IPS-18c (cell line): ENCODE measurements around the gene SH3PXD2B.

Experiments used
- H3K4me3 ChIP-seq: 2 replicates; pipeline ENCODE4 v1.7.0; 2013; ENCODE audit warnings: low read depth, mild to moderate bottlenecking, low read length, moderate library complexity; ENCODE audit not compliant: insufficient read depth
- H3K9me3 ChIP-seq: one replicate; pipeline ENCODE4 v1.6.1; 2013; ENCODE audit warnings: mild to moderate bottlenecking, low read length, moderate library complexity; ENCODE audit not compliant: control insufficient read depth, insufficient read depth

SH3PXD2B gene

GRCh38 chr5:172469697-172470096, 15.4 kb upstream of the SH3PXD2B start:
- Histone ChIP-seq H3K9me3 (no peaks in the 10 kb centered on the region), H3K4me3 (no peak overlapping the region)

- Histone ChIP-seq H3K4me3 (no peak overlapping the region), H3K9me3 (no peaks in the 10 kb centered on the region)
Measured at GRCh38 chr5:172466062-172466461, 11.7 kb upstream of the SH3PXD2B start.

- H3K4me3 ChIP-seq, result no peak overlapping the region
- H3K9me3 ChIP-seq, result no peaks in the 10 kb centered on the region
Measured at GRCh38 chr5:172463031-172463430, 8.7 kb upstream of the SH3PXD2B start.

- Histone ChIP-seq H3K9me3 (no peaks in the 10 kb centered on the region), H3K4me3 (no peak overlapping the region)
Measured at GRCh38 chr5:172459783-172460165, 5.4 kb upstream of the SH3PXD2B start.

GRCh38 chr5:172458976-172459782, 4.9 kb upstream of the SH3PXD2B start:
- H3K9me3 ChIP-seq, result no peaks in the 10 kb centered on the region

GRCh38 chr5:172456076-172456722, 1.9 kb upstream of the SH3PXD2B start:
- H3K9me3 ChIP-seq, result no peaks in the 10 kb centered on the region
- H3K4me3 ChIP-seq, result no peak overlapping the region

More at GRCh38 chr5:172458976-172459782, 4.9 kb upstream of the SH3PXD2B start:
- H3K4me3 ChIP-seq, result no peak overlapping the region

- H3K9me3 ChIP-seq, result no peaks in the 10 kb centered on the region
- H3K4me3 ChIP-seq, result no peak overlapping the region
Measured at GRCh38 chr5:172455511-172456061, 1.3 kb upstream of the SH3PXD2B start.

GRCh38 chr5:172455087-172455381, 709 bp upstream of the SH3PXD2B start:
- Histone ChIP-seq H3K9me3 (no peaks in the 10 kb centered on the region), H3K4me3 (peak overlapping the region; percentile 53; the same call in 1 of the 2 replicates)

GRCh38 chr5:172453986-172454357, 353 bp downstream of the SH3PXD2B start:
- Histone ChIP-seq H3K9me3 (no peaks in the 10 kb centered on the region), H3K4me3 (peak overlapping the region; percentile 82)

- peak overlapping the region; percentile 82 for H3K4me3 ChIP-seq
Measured at GRCh38 chr5:172453206-172453985, 929 bp downstream of the SH3PXD2B start.

GRCh38 chr5:172452398-172453205, 1.7 kb downstream of the SH3PXD2B start:
- no peaks in the 10 kb centered on the region for H3K9me3 ChIP-seq
- H3K4me3 ChIP-seq, result peak overlapping the region; percentile 82

More at GRCh38 chr5:172453206-172453985, 929 bp downstream of the SH3PXD2B start:
- H3K9me3 ChIP-seq, result no peaks in the 10 kb centered on the region

- no peaks in the 10 kb centered on the region for H3K9me3 ChIP-seq
- H3K4me3 ChIP-seq, result no peak overlapping the region
Measured at GRCh38 chr5:172451771-172452197, 2.5 kb downstream of the SH3PXD2B start.

GRCh38 chr5:172450861-172451695, 3.2 kb downstream of the SH3PXD2B start:
- no peak overlapping the region for H3K4me3 ChIP-seq
- H3K9me3 ChIP-seq, result no peaks in the 10 kb centered on the region

GRCh38 chr5:172450453-172450852, 3.9 kb downstream of the SH3PXD2B start:
- H3K9me3 ChIP-seq, result no peaks in the 10 kb centered on the region
- no peak overlapping the region for H3K4me3 ChIP-seq

- Histone ChIP-seq H3K4me3 (no peak overlapping the region), H3K9me3 (no peaks in the 10 kb centered on the region)
Measured at GRCh38 chr5:172448999-172449398, 5.3 kb downstream of the SH3PXD2B start.

GRCh38 chr5:172447646-172448365, 6.5 kb downstream of the SH3PXD2B start:
- Histone ChIP-seq H3K4me3 (no peak overlapping the region), H3K9me3 (no peaks in the 10 kb centered on the region)
